A549 (cell line): ENCODE results near the gene PTPRH. TPM values are rescaled to one million over a fixed set of nuclear protein-coding genes. Genes with fewer than 3 reads are reported as not detected.

ENCODE experiments used
- ATAC-seq, 2 experiments: fragments of 200-7000 bp in 1 of 2; fragments of >200 bp in 1 of 2; cut with Nextera tagmentation in 1 of 2; cut with Tn5 transposase in 1 of 2; 3 replicates each; pipeline versions ENCODE4 v1.8.0 to v1.9.1; 2018 to 2020; ENCODE audit warnings: mild to moderate bottlenecking in 1 of 2, moderate library complexity in 1 of 2
- CTCF ChIA-PET: fragments of 300-600 bp; sonication (Branson Sonifier 250); formaldehyde crosslinking; extraction: SDS; loops from one replicate; lab custom pipeline; 2021; ENCODE audit warnings: antibody characterized with exemption, inconsistent platforms; lab: Yijun Ruan, JAX
- POLR2A ChIA-PET: fragments of 350-600 bp; formaldehyde crosslinking; extraction: SDS; loops from one replicate; lab custom pipeline; 2021; ENCODE audit warnings: antibody characterized with exemption, inconsistent platforms; lab: Yijun Ruan, JAX
- DNase-seq, 2 experiments: peaks; one replicate each; pipeline versions ENCODE4 v3.0.0 to v3.0.0-alpha.2; 2011 to 2016; ENCODE audit warnings: low read depth in 1 of 2, low spot score in 1 of 2
- FAIRE-seq: peaks from 2 replicates; lab custom pipeline; 2011; peaks lifted over from hg19 to GRCh38; lab: Jason Lieb, UNC
- H3K27ac ChIP-seq, 2 experiments: fragments of >200 bp; sonication (Bioruptor Twin); formaldehyde crosslinking; 3 replicates each; pipeline ENCODE4 v1.5.1; 2016 to 2017
- H3K4me1 ChIP-seq: fragments of >200 bp; sonication (Bioruptor Twin); formaldehyde crosslinking; 3 replicates; pipeline ENCODE4 v1.6.1; 2016
- H3K4me2 ChIP-seq: fragments of >200 bp; sonication (Bioruptor Twin); formaldehyde crosslinking; 3 replicates; pipeline ENCODE4 v1.6.1; 2016
- H3K4me3 ChIP-seq: fragments of >200 bp; sonication (Bioruptor Twin); formaldehyde crosslinking; 3 replicates; pipeline ENCODE4 v1.5.1; 2016
- H3K9me3 ChIP-seq: fragments of >200 bp; sonication (Bioruptor Twin); formaldehyde crosslinking; 3 replicates; pipeline ENCODE4 v1.6.1; 2016
- BCL3 ChIP-seq: fragments of >200 bp; sonication (Bioruptor Twin); formaldehyde crosslinking; IDR thresholded peaks from 3 replicates; pipeline ENCODE4 v1.6.1; 2016
- CTCF ChIP-seq: fragments of >200 bp; sonication (Bioruptor Twin); formaldehyde crosslinking; IDR thresholded peaks from 3 replicates; pipeline ENCODE4 v1.5.1; 2016
- EHF ChIP-seq: fragments of 250-450 bp; sonication (Bioruptor Pico); IDR thresholded peaks from 2 replicates; pipeline ENCODE4 v1.5.0; 2020; ENCODE audit warnings: mild to moderate bottlenecking
- EP300 ChIP-seq, 2 experiments: fragments of >200 bp; sonication (Bioruptor Twin); formaldehyde crosslinking; IDR thresholded peaks; 2 replicates in 1 of 2; 3 replicates in 1 of 2; pipeline ENCODE4 v1.6.1; 2016 to 2017
- ESRRA ChIP-seq: fragments of 150-350 bp; IDR thresholded peaks from 2 replicates; pipeline ENCODE4 v1.6.1; 2014; ENCODE audit warnings: mild to moderate bottlenecking, low read length, borderline replicate concordance
- FOSB ChIP-seq: fragments of 250-450 bp; sonication (Bioruptor Pico); IDR thresholded peaks from 2 replicates; pipeline ENCODE4 v1.5.0; 2020; ENCODE audit warnings: mild to moderate bottlenecking, moderate library complexity
- FOSL2 ChIP-seq, 2 experiments: fragments of 450-650 bp in 1 of 2; fragments of >200 bp in 1 of 2; sonication (Bioruptor Twin) in 1 of 2; formaldehyde crosslinking; IDR thresholded peaks; 2 replicates each; pipeline versions ENCODE4 v1.5.0 to v1.6.1; 2016 to 2020; ENCODE audit warnings: mild to moderate bottlenecking in 1 of 2, moderate library complexity in 1 of 2
- FOXS1 ChIP-seq: fragments of 250-450 bp; sonication (Bioruptor Pico); IDR thresholded peaks from 2 replicates; pipeline ENCODE4 v1.5.0; 2020; ENCODE audit warnings: mild to moderate bottlenecking, moderate library complexity
- GATA3 ChIP-seq: IDR thresholded peaks from 2 replicates; pipeline ENCODE4 v1.6.1; 2012; ENCODE audit warnings: borderline replicate concordance
- HDAC2 ChIP-seq: fragments of 200-600 bp; sonication (generic); IDR thresholded peaks from 2 replicates; pipeline ENCODE4 v1.6.1; 2016
- HEYL ChIP-seq: fragments of 250-450 bp; sonication (Bioruptor Pico); IDR thresholded peaks from 2 replicates; pipeline ENCODE4 v1.8.0; 2021; ENCODE audit warnings: mild to moderate bottlenecking, moderate library complexity
- HOXB13 ChIP-seq: fragments of 250-450 bp; sonication (Bioruptor Pico); IDR thresholded peaks from 2 replicates; pipeline ENCODE4 v1.5.0; 2020; ENCODE audit warnings: low read depth, mild to moderate bottlenecking, moderate library complexity
- JUN ChIP-seq, 2 experiments: fragments of >200 bp; sonication (Bioruptor Twin); formaldehyde crosslinking; IDR thresholded peaks; 2 replicates in 1 of 2; 3 replicates in 1 of 2; pipeline ENCODE4 v1.6.1; 2016 to 2017
- KDM5A ChIP-seq: fragments of 200-600 bp; sonication (generic); IDR thresholded peaks from 2 replicates; pipeline ENCODE4 v1.6.1; 2016; ENCODE audit warnings: antibody characterized with exemption, mild to moderate bottlenecking
- MYC ChIP-seq: IDR thresholded peaks from 2 replicates; pipeline ENCODE4 v1.6.1; 2012; ENCODE audit warnings: mild to moderate bottlenecking, inconsistent platforms, low read length, improper control_type of control experiment, borderline replicate concordance
- NFE2L2 ChIP-seq: fragments of 150-350 bp; conservative IDR thresholded peaks from 2 replicates; pipeline ENCODE4 v1.6.1; 2014; ENCODE audit warnings: low read length
- NPAS2 ChIP-seq: fragments of 250-450 bp; sonication (Bioruptor Pico); IDR thresholded peaks from 2 replicates; pipeline ENCODE4 v1.8.0; 2022; ENCODE audit warnings: mild to moderate bottlenecking, moderate library complexity, borderline replicate concordance
- PBX3 ChIP-seq: IDR thresholded peaks from 2 replicates; pipeline ENCODE4 v1.6.1; 2012
- PHF8 ChIP-seq: fragments of 200-600 bp; sonication (generic); IDR thresholded peaks from 2 replicates; pipeline ENCODE4 v1.6.1; 2016; ENCODE audit warnings: low read depth, mild to moderate bottlenecking, antibody characterized with exemption, moderate library complexity, borderline replicate concordance
- RNF2 ChIP-seq: fragments of 200-600 bp; sonication (generic); IDR thresholded peaks from 2 replicates; pipeline ENCODE4 v1.6.1; 2016; ENCODE audit warnings: low read depth, mild to moderate bottlenecking, antibody characterized with exemption, moderate library complexity, borderline replicate concordance
- TP53 ChIP-seq: fragments of 250-450 bp; sonication (Bioruptor Pico); IDR thresholded peaks from 2 replicates; pipeline ENCODE4 v1.5.0; 2021; ENCODE audit warnings: mild to moderate bottlenecking, moderate library complexity
- ZSCAN20 ChIP-seq: fragments of 250-450 bp; sonication (Bioruptor Pico); IDR thresholded peaks from 2 replicates; pipeline ENCODE4 v1.8.0; 2022; ENCODE audit warnings: mild to moderate bottlenecking, moderate library complexity
- WGBS: methylation state at CpG from one replicate; pipeline ENCODE4 v1.1.6; 2017; ENCODE audit errors: missing lambda C conversion rate; 5-methylcytosine and 5-hydroxymethylcytosine counted together
- polyA plus RNA-seq, 4 experiments: library from polyadenylated mRNA; depleted of rRNA in 3 of 4; stranded (reverse); fragments of >200 nt; fragmentation: RNase III in 1 of 4; extraction: RNeasy Plus Mini Kit Qiagen cat#74134 plus additional on column Dnase treatment in 1 of 4; gene quantifications; 2 replicates in 3 of 4; 3 replicates in 1 of 4; pipeline ENCODE4 v1.2.3, GENCODE V29; 2011 to 2017

The PTPRH gene
- polyA plus RNA-seq, 2 of the 4 experiments (the other 2 are of a cell fraction) = 1.6 to 4.2 TPM

GRCh38 chr19:55240713-55241020, 31.4 kb upstream of the PTPRH start:
- no peak overlapping the region for H3K4me2 ChIP-seq
- ChIA-PET CTCF (interaction anchor here (0.8 to 1.8 kb wide), 5 partner anchors 9 to 144 kb away, joined by 3 to 6 read pairs (median 4); partner anchors contain the start of gene TMEM238), POLR2A (no interaction called here)
- ATAC-seq (no peak), FAIRE-seq (no peak), DNase-seq (no peak)
- H3K27ac ChIP-seq = no peak overlapping the region
- no peaks in the 10 kb centered on the region for H3K4me1 ChIP-seq
- WGBS = 94% methylated on average over 6 of the region's 6 CpGs
- H3K9me3 ChIP-seq = no peaks in the 10 kb centered on the region
- no peak overlapping the region for H3K4me3 ChIP-seq
- no peak for TF ChIP-seq RNF2
- TF ChIP-seq GATA3 = no peak
- TF ChIP-seq EP300 (IDR thresholded peaks at IDR 0.05) = no peak
- TF ChIP-seq PHF8 = no peak
- TF ChIP-seq ZSCAN20 = no peak

- no peak overlapping the region for H3K27ac ChIP-seq
- POLR2A ChIA-PET = interaction anchor here (1.1 kb wide), 1 partner anchor 15 kb away, joined by 3 read pairs; no protein-coding TSS in a partner anchor
- no peak for DNase-seq
- CTCF ChIA-PET = interaction anchor here (0.6 to 2.0 kb wide), 4 partner anchors 9 to 400 kb away, joined by 3 to 6 read pairs (median 4); no protein-coding TSS in a partner anchor
- ATAC-seq = no peak
- no peak for TF ChIP-seq NFE2L2
- TF ChIP-seq MYC = no peak
- TF ChIP-seq CTCF = no peak
- TF ChIP-seq ESRRA = no peak
- TF ChIP-seq HEYL (CRISPR knock-in tag) = no peak
- no peak for TF ChIP-seq TP53 (CRISPR knock-in tag)
- TF ChIP-seq FOXS1 = no peak
- 95% methylated on average over 11 of the region's 12 CpGs for WGBS
- FAIRE-seq = no peak
- H3K4me3 ChIP-seq = no peak overlapping the region
- H3K4me1 ChIP-seq = no peaks in the 10 kb centered on the region
- no peak overlapping the region for H3K4me2 ChIP-seq
- no peaks in the 10 kb centered on the region for H3K9me3 ChIP-seq
Observed at GRCh38 chr19:55239004-55239403, 29.7 kb upstream of the PTPRH start.

GRCh38 chr19:55238030-55238429, 28.7 kb upstream of the PTPRH start:
- WGBS = 96% methylated on average over 7 of the region's 8 CpGs
- DNase-seq (no peak), ATAC-seq (no peak), FAIRE-seq (no peak)
- Histone ChIP-seq H3K4me3 (no peak overlapping the region), H3K27ac (no peak overlapping the region), H3K4me1 (no peaks in the 10 kb centered on the region), H3K9me3 (no peaks in the 10 kb centered on the region), H3K4me2 (no peak overlapping the region)
- POLR2A ChIA-PET = no interaction called here
- CTCF ChIA-PET = interaction anchor here (0.6 to 2.0 kb wide), 14 partner anchors 8 to 409 kb away, joined by 3 to 8 read pairs (median 4); partner anchors contain the start of genes DNAAF3 and TMEM86B
- TF ChIP-seq HDAC2 = no peak
- TF ChIP-seq KDM5A = no peak
- TF ChIP-seq JUN (IDR thresholded peaks at IDR 0.05) = no peak
- no peak for TF ChIP-seq BCL3
- no peak for TF ChIP-seq NPAS2 (CRISPR knock-in tag)
- no peak for TF ChIP-seq EHF
- TF ChIP-seq FOSB (CRISPR knock-in tag) = no peak
- no peak for TF ChIP-seq EP300 (IDR thresholded peaks at IDR 0.05)
- no peak for TF ChIP-seq PBX3
- no peak for TF ChIP-seq FOSL2 (IDR thresholded peaks at IDR 0.05)
- TF ChIP-seq FOSL2 (CRISPR knock-in tag; IDR thresholded peaks at IDR 0.05) = no peak
- no peak for TF ChIP-seq HOXB13 (CRISPR knock-in tag)
